Sigmoid colon (tissue), 7 donors: ENCODE measurements around the gene GHRH. TPM values are rescaled to one million over a fixed set of nuclear protein-coding genes. Genes with fewer than 3 reads are reported as not detected.

Experiments used
- DNase-seq: peaks from one replicate; pipeline ENCODE4 v3.0.0-alpha.2; 2019
- H3K27ac ChIP-seq, 4 donors: fragments of 200-600 bp; sonication (generic); one replicate each; pipeline ENCODE4 v1.5.1; 2016 to 2019; ENCODE audit warnings: mild to moderate bottlenecking in 1 of 4
- H3K27me3 ChIP-seq, 3 donors: fragments of 200-600 bp; sonication (generic); one replicate each; pipeline ENCODE4 v1.5.1; 2019; ENCODE audit warnings: mild to moderate bottlenecking in 1 of 3
- H3K36me3 ChIP-seq, 4 donors: fragments of 200-600 bp; sonication (generic); one replicate each; pipeline ENCODE4 v1.5.1; 2016 to 2019
- H3K4me1 ChIP-seq, 4 donors: fragments of 200-600 bp; sonication (generic); one replicate each; pipeline ENCODE4 v1.5.1; 2017 to 2019
- H3K4me3 ChIP-seq, 4 donors: fragments of 200-600 bp; sonication (generic); one replicate each; pipeline ENCODE4 v1.5.1; 2017 to 2019; ENCODE audit warnings: mild to moderate bottlenecking in 2 of 4, moderate library complexity in 1 of 4
- H3K9me3 ChIP-seq, 4 donors: fragments of 200-600 bp in 3 of 4; sonication (generic) in 3 of 4; one replicate each; pipeline versions ENCODE4 v1.5.1 to v1.6.1; 2013 to 2019
- EP300 ChIP-seq, 4 donors: sonication (generic); formaldehyde crosslinking; IDR thresholded peaks; one replicate each; pipeline ENCODE4 v1.6.1; 2017; ENCODE audit warnings: antibody characterized with exemption in 4 of 4
- POLR2A ChIP-seq, 2 donors: fragments of 450-650 bp; IDR thresholded peaks; one replicate each; pipeline ENCODE4 v1.6.1; 2016; ENCODE audit warnings: antibody characterized with exemption in 2 of 2, mild to moderate bottlenecking in 2 of 2, moderate library complexity in 2 of 2
- POLR2AphosphoS5 ChIP-seq, 4 donors: sonication (generic); formaldehyde crosslinking; IDR thresholded peaks; one replicate each; pipeline ENCODE4 v1.6.1; 2017; ENCODE audit warnings: antibody characterized with exemption in 4 of 4
- WGBS, 2 donors: extraction: QIAGEN DNeasy Blood & Tissue Kit; methylation state at CpG; one replicate each; pipeline ENCODE4 v1.1.7; 2013; 5-methylcytosine and 5-hydroxymethylcytosine counted together
- intact Hi-C: fragments of 100-400 bp; cut with DNase I; formaldehyde crosslinking; loops from one replicate; pipeline ENCODE4 v1.15.1; 2023
- polyA plus RNA-seq, 3 donors: library from polyadenylated mRNA; stranded (reverse); fragments of 200-250 nt; gene quantifications; one replicate each; pipeline ENCODE4 v1.2.3, GENCODE V29; 2013
- total RNA-seq, 4 donors: library from RNA; depleted of rRNA; stranded (reverse); fragments of >200 nt; gene quantifications; one replicate each; pipeline ENCODE4 v1.1.0, GENCODE V29; 2016
- TF ChIP-seq, protein P1 (sequence below), 4 experiments: fragments of 450-650 bp in 3 of 4; fragments of 200-600 bp in 1 of 4; IDR thresholded peaks; one replicate each; pipeline ENCODE4 v1.5.1; 2016 to 2019; ENCODE audit warnings: antibody characterized with exemption in 4 of 4, mild to moderate bottlenecking in 3 of 4, moderate library complexity in 2 of 4
- donor health status: healthy with polysubstance abuse.
- donor health status: Bipolar disorder and iron deficiency.
- donor health status: healthy.

GHRH gene
- total and polyA plus RNA-seq, 7 donors = not detected

DNA sequence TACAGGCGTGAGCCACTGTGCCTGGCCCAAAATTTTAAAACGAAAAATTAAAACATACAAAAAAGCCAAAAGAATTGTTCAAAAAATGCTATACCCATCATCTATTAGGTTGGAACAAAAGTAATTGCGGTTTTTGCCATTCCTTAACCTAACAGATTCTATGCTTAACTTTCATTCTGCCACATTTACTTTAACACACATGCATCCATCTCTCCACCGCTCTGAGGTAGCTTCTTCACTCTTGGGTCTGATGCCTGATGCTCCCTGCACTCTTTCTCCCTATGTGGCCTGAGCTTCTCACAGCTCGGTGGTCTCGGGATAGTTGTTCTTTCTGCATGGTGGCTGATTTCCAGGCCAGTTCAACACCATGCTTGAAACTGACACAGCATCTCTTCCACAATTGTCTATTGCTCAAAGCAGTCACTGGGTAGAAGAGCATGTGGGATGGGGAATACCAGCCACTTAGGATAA is 23.1 kb upstream of the GHRH start:
- intact Hi-C loops = no loop called here
- Histone ChIP-seq H3K27ac (no peak overlapping the region), H3K36me3 (no peaks in the 10 kb centered on the region), H3K4me1 (peaks cover 0 to 9% (median 3%) of the 10 kb centered on the region in 4 donors), H3K4me3 (no peak overlapping the region), H3K27me3 (no peaks in the 10 kb centered on the region), H3K9me3 (no peaks in the 10 kb centered on the region)
- 93 to 96% methylated on average over 6 of the region's 6 CpGs for WGBS, 2 donors
- TF ChIP-seq POLR2AphosphoS5 (IDR thresholded peaks at IDR 0.05) = no peak
- TF ChIP-seq EP300 (IDR thresholded peaks at IDR 0.05) = no peak
- TF ChIP-seq, protein P1, sequence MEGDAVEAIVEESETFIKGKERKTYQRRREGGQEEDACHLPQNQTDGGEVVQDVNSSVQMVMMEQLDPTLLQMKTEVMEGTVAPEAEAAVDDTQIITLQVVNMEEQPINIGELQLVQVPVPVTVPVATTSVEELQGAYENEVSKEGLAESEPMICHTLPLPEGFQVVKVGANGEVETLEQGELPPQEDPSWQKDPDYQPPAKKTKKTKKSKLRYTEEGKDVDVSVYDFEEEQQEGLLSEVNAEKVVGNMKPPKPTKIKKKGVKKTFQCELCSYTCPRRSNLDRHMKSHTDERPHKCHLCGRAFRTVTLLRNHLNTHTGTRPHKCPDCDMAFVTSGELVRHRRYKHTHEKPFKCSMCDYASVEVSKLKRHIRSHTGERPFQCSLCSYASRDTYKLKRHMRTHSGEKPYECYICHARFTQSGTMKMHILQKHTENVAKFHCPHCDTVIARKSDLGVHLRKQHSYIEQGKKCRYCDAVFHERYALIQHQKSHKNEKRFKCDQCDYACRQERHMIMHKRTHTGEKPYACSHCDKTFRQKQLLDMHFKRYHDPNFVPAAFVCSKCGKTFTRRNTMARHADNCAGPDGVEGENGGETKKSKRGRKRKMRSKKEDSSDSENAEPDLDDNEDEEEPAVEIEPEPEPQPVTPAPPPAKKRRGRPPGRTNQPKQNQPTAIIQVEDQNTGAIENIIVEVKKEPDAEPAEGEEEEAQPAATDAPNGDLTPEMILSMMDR (IDR thresholded peaks at IDR 0.05) = no peak
- no peak for TF ChIP-seq POLR2A (IDR thresholded peaks at IDR 0.05)
- no peak for DNase-seq

DNA sequence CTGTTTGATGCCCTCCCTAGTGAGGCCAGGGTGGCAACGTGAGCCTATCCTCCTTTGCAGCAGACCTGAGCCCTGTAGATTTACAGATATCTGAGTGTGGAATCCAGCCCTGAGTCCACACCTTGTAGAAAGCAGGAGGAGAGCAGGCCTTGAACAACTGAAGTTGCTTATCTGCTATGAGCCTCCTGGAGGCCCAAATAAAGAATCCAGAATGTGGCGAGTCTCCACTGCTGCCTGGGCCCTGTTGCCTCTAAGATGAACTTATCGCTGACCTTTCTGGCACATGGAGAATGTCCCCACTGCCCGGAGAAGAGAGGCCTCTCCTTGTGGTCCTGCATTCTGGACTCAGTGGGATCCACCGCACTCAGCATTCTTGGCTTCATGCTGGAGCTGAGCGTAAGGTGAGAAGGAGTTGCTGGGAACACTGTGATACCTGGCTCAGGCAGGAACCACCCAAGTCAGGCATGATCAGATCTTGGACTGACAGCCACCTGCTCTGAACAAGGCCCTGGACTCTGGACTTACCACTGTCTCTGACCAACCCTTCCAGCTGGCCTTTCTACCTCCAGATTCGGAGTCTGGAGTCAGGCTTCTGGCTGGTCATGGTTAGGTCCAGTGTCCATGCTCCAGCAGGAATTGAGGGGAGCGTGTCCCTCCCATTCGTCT is 22.0 kb upstream of the GHRH start:
- Histone ChIP-seq H3K4me3 (no peak overlapping the region), H3K27me3 (no peaks in the 10 kb centered on the region), H3K9me3 (no peaks in the 10 kb centered on the region), H3K36me3 (no peaks in the 10 kb centered on the region), H3K27ac (peak overlapping the region in 1 of 4 donors; percentile 71), H3K4me1 (peaks cover 0 to 9% (median 3%) of the 10 kb centered on the region in 4 donors)
- TF ChIP-seq EP300 (IDR thresholded peaks at IDR 0.05) = no peak
- TF ChIP-seq, protein P1 (IDR thresholded peaks at IDR 0.05) = no peak
- no peak for TF ChIP-seq POLR2AphosphoS5 (IDR thresholded peaks at IDR 0.05)
- no peak for TF ChIP-seq POLR2A (IDR thresholded peaks at IDR 0.05)
- no peak for DNase-seq
- intact Hi-C loops = loop anchor here (2.0 kb wide), 1 partner anchor 243 kb away; the partner anchor contains the start of gene BLCAP
- 79 to 90% methylated on average over 9 of the region's 9 CpGs for WGBS, 2 donors

DNA sequence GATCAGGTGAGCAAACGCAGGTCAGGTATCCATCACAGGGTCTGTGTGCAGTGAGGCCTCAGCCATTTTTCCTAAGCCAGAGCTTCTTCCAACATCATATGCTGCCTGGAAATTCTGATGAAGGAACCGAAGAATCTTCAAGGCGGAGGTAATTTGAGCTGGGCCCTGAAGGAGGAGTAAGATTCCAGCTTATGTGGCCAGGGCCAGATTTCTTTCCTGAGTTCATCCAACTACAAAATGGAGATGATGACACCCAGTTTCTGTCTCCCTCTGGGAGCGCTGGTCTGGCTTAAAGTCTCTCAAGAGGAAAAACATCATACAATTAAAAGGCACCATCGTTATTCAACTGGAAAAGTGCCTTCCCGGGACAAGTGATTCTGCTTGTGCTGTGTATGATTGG is 20.9 kb upstream of the GHRH start:
- DNase-seq = peak; percentile 82
- no peaks in the 10 kb centered on the region for H3K9me3 ChIP-seq
- H3K27ac ChIP-seq = peak overlapping the region; percentile 34 to 71 (median 67)
- no peaks in the 10 kb centered on the region for H3K27me3 ChIP-seq
- WGBS, 2 donors = 80 to 86% methylated on average over 6 of the region's 6 CpGs
- H3K36me3 ChIP-seq = no peaks in the 10 kb centered on the region
- intact Hi-C loops = loop anchor here (1.0 to 2.0 kb wide), 2 partner anchors 102 to 244 kb away; partner anchors contain the start of gene BLCAP
- peak in 2 of 4 donors; percentile 45 to 49 for TF ChIP-seq POLR2AphosphoS5 (IDR thresholded peaks at IDR 0.05)
- no peak for TF ChIP-seq POLR2A (IDR thresholded peaks at IDR 0.05)
- TF ChIP-seq, protein P1 (IDR thresholded peaks at IDR 0.05) = peak; percentile 62 to 82 (median 66)
- TF ChIP-seq EP300 (IDR thresholded peaks at IDR 0.05) = no peak
- no peak overlapping the region for H3K4me3 ChIP-seq
- peaks cover 0 to 9% (median 4%) of the 10 kb centered on the region in 4 donors for H3K4me1 ChIP-seq

DNA sequence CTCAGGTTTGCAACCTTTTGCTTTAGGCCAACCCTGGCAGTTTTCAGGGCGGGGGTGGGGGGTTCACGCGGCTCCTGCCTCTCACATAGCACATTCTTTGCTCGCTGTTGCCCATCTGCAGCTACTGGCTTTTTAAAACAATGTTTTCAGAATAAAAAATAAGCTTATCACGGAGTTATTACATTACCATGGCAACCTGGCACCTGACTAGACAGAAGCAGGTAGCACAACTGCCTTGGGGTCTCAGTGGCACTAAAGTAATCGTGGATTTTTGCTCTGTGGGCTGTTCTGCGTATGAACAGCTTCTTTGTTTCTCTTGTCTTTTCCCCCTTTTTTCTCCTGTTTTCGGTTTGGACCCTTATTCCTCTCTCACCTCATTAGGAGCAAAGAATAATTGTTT is 18.8 kb upstream of the GHRH start:
- 88 to 92% methylated on average over 8 of the region's 8 CpGs for WGBS, 2 donors
- Histone ChIP-seq H3K27me3 (no peaks in the 10 kb centered on the region), H3K4me1 (peaks cover 5 to 21% (median 16%) of the 10 kb centered on the region in 4 donors), H3K4me3 (no peak overlapping the region), H3K27ac (no peak overlapping the region), H3K36me3 (no peaks in the 10 kb centered on the region), H3K9me3 (no peaks in the 10 kb centered on the region)
- intact Hi-C loops = no loop called here
- DNase-seq = no peak
- TF ChIP-seq, protein P1 (IDR thresholded peaks at IDR 0.05) = no peak
- TF ChIP-seq POLR2A (IDR thresholded peaks at IDR 0.05) (no peak), POLR2AphosphoS5 (IDR thresholded peaks at IDR 0.05) (no peak)
